Heart right ventricle (tissue), 16 donors: ENCODE data around the gene MAP3K6. TPM values are rescaled to one million over a fixed set of nuclear protein-coding genes. Genes with fewer than 3 reads are reported as not detected.

Experiments
- ATAC-seq, 8 donors: fragments of 200-7000 bp; cut with Tn5 transposase; one replicate each; pipeline ENCODE4 v1.9.1; 2020; ENCODE audit warnings: mild to moderate bottlenecking in 8 of 8, moderate library complexity in 8 of 8, moderate number of reproducible peaks in 1 of 8
- DNase-seq, 2 donors: peaks; one replicate each; pipeline ENCODE4 v3.0.0-alpha.2; 2020
- H3K27ac ChIP-seq, 10 donors: fragments of 200-600 bp; sonication (generic) in 2 of 10; one replicate each; pipeline versions ENCODE4 v1.5.0 to v1.8.0; 2020 to 2022; ENCODE audit warnings: mild to moderate bottlenecking in 3 of 10
- H3K27me3 ChIP-seq, 7 donors: fragments of 200-600 bp; one replicate each; pipeline ENCODE4 v1.8.0; 2021 to 2022; ENCODE audit warnings: mild to moderate bottlenecking in 2 of 7
- H3K36me3 ChIP-seq, 9 donors: fragments of 200-600 bp; sonication (generic) in 1 of 9; one replicate each; pipeline versions ENCODE4 v1.5.0 to v1.8.0; 2020 to 2022; ENCODE audit warnings: mild to moderate bottlenecking in 2 of 9
- H3K4me1 ChIP-seq, 9 donors: fragments of 200-600 bp; sonication (generic) in 1 of 9; one replicate each; pipeline versions ENCODE4 v1.5.0 to v1.8.0; 2020 to 2022; ENCODE audit warnings: mild to moderate bottlenecking in 4 of 9
- H3K4me3 ChIP-seq, 10 donors: fragments of 200-600 bp; sonication (generic) in 2 of 10; one replicate each; pipeline versions ENCODE4 v1.5.0 to v1.8.0; 2020 to 2022; ENCODE audit warnings: mild to moderate bottlenecking in 7 of 10, moderate library complexity in 2 of 10
- H3K9me3 ChIP-seq, 11 donors: fragments of 200-600 bp in 10 of 11; sonication (generic) in 2 of 11; one replicate each; pipeline versions ENCODE4 v1.5.0 to v1.8.0; 2013 to 2022; ENCODE audit warnings: mild to moderate bottlenecking in 2 of 11, control low read depth in 1 of 11, moderate library complexity in 1 of 11
- WGBS, 2 donors: extraction: QIAGEN DNeasy Blood & Tissue Kit; methylation state at CpG; one replicate each; pipeline ENCODE4 v1.1.7; 2013; ENCODE audit warnings: inconsistent platforms in 1 of 2; 5-methylcytosine and 5-hydroxymethylcytosine counted together
- intact Hi-C, 10 donors: fragments of 100-400 bp; cut with DNase I; formaldehyde crosslinking; loops; one replicate each; pipeline versions ENCODE4 v1.11.1 to v1.14.2; 2022
- long read RNA-seq, 3 donors: library from polyadenylated mRNA; unstranded; transcript quantifications; one replicate each; pipeline ENCODE4 v2.0.0, GENCODE V29; 2020 to 2021
- polyA plus RNA-seq, 2 donors: library from polyadenylated mRNA; stranded (reverse); fragments of 200-250 nt; gene quantifications; one replicate each; pipeline ENCODE4 v1.2.3, GENCODE V29; 2013
- total RNA-seq, 10 donors: library from RNA; stranded (reverse); fragmentation: NEBNext Ultra II Directional in 3 of 10; extraction: Animal tissue kit (Norgen Biotek cat#: 25700) in 3 of 10; gene quantifications; one replicate each; pipeline versions ENCODE4 v1.2.1 to v1.2.4, GENCODE V29; 2021 to 2023
- TF ChIP-seq, protein P1 (sequence below), 9 donors: fragments of 200-600 bp; sonication (generic) in 2 of 9; IDR thresholded peaks; one replicate each; pipeline versions ENCODE4 v1.5.0 to v1.8.0; 2021 to 2022; ENCODE audit warnings: antibody characterized with exemption in 9 of 9, mild to moderate bottlenecking in 5 of 9, moderate library complexity in 1 of 9
- donor health status: Arrhythmogenic right ventricular cardiomyopathy.
- donor health status: ischemic (EF 13 %, LVEDD 7.1; RV severe dilation, severe dysfunction).
- donor health status: healthy with polysubstance abuse.
- donor health status: DM: no; HTN: yes; CAD: no.
- donor health status: DM: no; HTN: no; CAD: no.
- donor health status: ischemic (EF 25% LVEDD 6.9; RV normal size, moderate dysfunction).
- donor health status: ischemic (EF 25% LVEDD 5.7; RV mildly dilated, moderate dysfunction).
- donor health status: healthy.
- donor health status: DM: yes; HTN: yes; CAD: no.
- donor health status: Ischemic cardiomyopathy.
- donor health status: ischemic (EF 35%, LVEDD 5.7; RV mildly dilated, moderate dysfunction).
- donor health status: nonischemic (EF 11% LVEDD 7.7; RV severe dilation, severe dysfunction).
- donor health status: DM: yes; HTN: yes; CAD: no.
- donor health status: PGD.
- donor health status: ischemic (EF 29% LVEDD 5.4; RV normal size, mild dysfunction).
- donor health status: nonischemic (EF 23%, LVEDD 6.1; RV moderate dilation, normal function).

MAP3K6 gene, protein sequence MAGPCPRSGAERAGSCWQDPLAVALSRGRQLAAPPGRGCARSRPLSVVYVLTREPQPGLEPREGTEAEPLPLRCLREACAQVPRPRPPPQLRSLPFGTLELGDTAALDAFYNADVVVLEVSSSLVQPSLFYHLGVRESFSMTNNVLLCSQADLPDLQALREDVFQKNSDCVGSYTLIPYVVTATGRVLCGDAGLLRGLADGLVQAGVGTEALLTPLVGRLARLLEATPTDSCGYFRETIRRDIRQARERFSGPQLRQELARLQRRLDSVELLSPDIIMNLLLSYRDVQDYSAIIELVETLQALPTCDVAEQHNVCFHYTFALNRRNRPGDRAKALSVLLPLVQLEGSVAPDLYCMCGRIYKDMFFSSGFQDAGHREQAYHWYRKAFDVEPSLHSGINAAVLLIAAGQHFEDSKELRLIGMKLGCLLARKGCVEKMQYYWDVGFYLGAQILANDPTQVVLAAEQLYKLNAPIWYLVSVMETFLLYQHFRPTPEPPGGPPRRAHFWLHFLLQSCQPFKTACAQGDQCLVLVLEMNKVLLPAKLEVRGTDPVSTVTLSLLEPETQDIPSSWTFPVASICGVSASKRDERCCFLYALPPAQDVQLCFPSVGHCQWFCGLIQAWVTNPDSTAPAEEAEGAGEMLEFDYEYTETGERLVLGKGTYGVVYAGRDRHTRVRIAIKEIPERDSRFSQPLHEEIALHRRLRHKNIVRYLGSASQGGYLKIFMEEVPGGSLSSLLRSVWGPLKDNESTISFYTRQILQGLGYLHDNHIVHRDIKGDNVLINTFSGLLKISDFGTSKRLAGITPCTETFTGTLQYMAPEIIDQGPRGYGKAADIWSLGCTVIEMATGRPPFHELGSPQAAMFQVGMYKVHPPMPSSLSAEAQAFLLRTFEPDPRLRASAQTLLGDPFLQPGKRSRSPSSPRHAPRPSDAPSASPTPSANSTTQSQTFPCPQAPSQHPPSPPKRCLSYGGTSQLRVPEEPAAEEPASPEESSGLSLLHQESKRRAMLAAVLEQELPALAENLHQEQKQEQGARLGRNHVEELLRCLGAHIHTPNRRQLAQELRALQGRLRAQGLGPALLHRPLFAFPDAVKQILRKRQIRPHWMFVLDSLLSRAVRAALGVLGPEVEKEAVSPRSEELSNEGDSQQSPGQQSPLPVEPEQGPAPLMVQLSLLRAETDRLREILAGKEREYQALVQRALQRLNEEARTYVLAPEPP (N-terminal part only)
- total RNA-seq (10 to 100 TPM; 18.6 to 71.1 (median 27.1) TPM), polyA plus RNA-seq (100 to 1,000 TPM in 1 of 2 donors, 10 to 100 TPM in 1; 58.5 to 179 TPM)
- long read RNA-seq, donor 1, full-length matches to known transcripts: 8 of 42 reads
- long read RNA-seq, donor 1, partial matches to known transcripts: 20 of 42 reads
- long read RNA-seq, donor 1, other reads (novel, unspliced or antisense): 14 of 42 reads
- long read RNA-seq, donor 2, full-length matches to known transcripts: 24 of 58 reads
- long read RNA-seq, donor 2, partial matches to known transcripts: 23 of 58 reads
- long read RNA-seq, donor 2, other reads (novel, unspliced or antisense): 11 of 58 reads
- long read RNA-seq, donor 3, full-length matches to known transcripts: 5 of 83 reads
- long read RNA-seq, donor 3, partial matches to known transcripts: 61 of 83 reads
- long read RNA-seq, donor 3, other reads (novel, unspliced or antisense): 17 of 83 reads

DNA sequence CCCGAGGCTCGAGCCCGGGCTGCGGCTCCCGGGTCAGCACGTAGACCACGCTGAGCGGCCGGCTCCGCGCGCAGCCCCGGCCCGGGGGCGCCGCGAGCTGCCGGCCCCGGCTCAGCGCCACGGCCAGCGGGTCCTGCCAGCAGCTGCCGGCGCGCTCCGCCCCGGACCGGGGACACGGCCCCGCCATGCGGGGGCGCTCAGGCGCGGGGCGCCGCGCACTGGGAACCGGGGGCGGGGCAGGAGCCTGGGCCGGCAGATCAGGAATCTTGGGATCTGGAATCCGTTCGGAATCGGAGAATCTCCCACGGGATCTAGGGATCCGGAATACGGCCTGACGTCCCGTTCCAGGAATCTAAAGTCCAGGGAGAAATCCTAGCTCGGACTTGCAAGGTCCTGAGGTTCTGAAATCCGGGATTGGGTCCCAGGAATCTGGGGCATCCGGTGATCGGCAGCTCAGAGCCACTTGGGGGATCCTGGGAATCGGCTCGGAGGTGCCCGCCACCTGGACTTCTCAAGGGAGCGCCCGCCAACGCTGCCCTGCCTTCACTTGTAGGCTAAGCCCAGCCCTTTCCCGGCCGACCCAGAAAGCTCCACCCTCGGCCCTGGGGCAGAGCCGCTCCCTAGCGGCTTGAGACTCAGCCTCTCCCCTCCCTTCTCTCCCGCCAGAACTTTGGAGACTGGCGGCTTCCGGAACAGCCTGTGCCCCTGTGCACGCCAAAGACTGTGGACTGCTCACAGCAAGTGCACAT lies at the start of gene MAP3K6:
TSS of gene MAP3K6 (minus strand) at position 551 of the 749 bp plus-strand sequence. CDS start at position 187, 364 bp downstream.
- intact Hi-C loops: loop anchor here in 4 of 10 donors (1.0 to 5.0 kb wide), 4 partner anchors 22 to 62 kb away; partner anchors contain the start of gene TMEM222 (in 2 of the 4)

DNA sequence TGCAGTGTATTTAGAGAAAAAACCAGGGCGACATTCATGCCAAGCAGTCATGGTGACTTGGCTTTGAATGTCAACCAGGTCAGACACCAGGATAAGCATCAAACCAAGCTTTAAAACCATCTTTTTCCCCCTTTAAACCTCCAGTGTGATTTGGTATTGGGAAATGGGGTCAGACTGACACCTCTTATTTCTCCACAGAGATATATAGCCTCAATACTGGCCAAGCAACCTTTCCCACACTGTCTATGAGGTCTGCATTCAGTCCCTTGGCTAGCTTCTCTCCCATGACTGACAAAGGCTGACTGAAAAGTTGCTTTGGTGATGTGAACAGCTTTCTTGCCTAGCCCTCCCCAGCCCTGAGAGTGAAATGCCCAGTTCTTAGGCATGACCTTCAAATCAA lies 47.3 kb upstream of the MAP3K6 start:
- Histone ChIP-seq H3K36me3 (peaks cover 0 to 100% (median 72%) of the 10 kb centered on the region in 9 donors), H3K4me1 (peaks cover 13 to 54% (median 46%) of the 10 kb centered on the region in 9 donors), H3K27me3 (no peaks in the 10 kb centered on the region), H3K9me3 (no peaks in the 10 kb centered on the region), H3K4me3 (no peak overlapping the region), H3K27ac (peak overlapping the region in 5 of 10 donors; percentile 30 to 66 (median 49))
- TF ChIP-seq, protein P1, sequence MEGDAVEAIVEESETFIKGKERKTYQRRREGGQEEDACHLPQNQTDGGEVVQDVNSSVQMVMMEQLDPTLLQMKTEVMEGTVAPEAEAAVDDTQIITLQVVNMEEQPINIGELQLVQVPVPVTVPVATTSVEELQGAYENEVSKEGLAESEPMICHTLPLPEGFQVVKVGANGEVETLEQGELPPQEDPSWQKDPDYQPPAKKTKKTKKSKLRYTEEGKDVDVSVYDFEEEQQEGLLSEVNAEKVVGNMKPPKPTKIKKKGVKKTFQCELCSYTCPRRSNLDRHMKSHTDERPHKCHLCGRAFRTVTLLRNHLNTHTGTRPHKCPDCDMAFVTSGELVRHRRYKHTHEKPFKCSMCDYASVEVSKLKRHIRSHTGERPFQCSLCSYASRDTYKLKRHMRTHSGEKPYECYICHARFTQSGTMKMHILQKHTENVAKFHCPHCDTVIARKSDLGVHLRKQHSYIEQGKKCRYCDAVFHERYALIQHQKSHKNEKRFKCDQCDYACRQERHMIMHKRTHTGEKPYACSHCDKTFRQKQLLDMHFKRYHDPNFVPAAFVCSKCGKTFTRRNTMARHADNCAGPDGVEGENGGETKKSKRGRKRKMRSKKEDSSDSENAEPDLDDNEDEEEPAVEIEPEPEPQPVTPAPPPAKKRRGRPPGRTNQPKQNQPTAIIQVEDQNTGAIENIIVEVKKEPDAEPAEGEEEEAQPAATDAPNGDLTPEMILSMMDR (IDR thresholded peaks at IDR 0.05): no peak
- ATAC-seq (no peak), DNase-seq (no peak)
- intact Hi-C loops: loop anchor here in 1 of 10 donors (10.0 kb wide), 1 partner anchor 191 kb away; the partner anchor contains the start of gene AHDC1
- WGBS, 2 donors: 89 to 92% methylated on average over 1 of the region's 1 CpG

More for the DNA sequence above, at the start of gene MAP3K6:
- Histone ChIP-seq H3K9me3 (no peaks in the 10 kb centered on the region), H3K27me3 (no peaks in the 10 kb centered on the region), H3K4me3 (peak within 1 kb of the TSS; percentile 45 to 90 (median 77)), H3K36me3 (peaks cover 5 to 34% (median 26%) of the 10 kb centered on the region in 9 donors), H3K27ac (peak within 1 kb of the TSS; percentile 97 to 100 (median 98)), H3K4me1 (peaks cover 25 to 60% (median 41%) of the 10 kb centered on the region in 9 donors)
- DNase-seq (peak; percentile 89 to 90), ATAC-seq (peak; percentile 67 to 86 (median 82))
- TF ChIP-seq, protein P1 (IDR thresholded peaks at IDR 0.05): peak; percentile 6 to 56 (median 37)
- 0 to 1% methylated on average over 59 to 67 of the region's 67 CpGs for WGBS, 2 donors

DNA sequence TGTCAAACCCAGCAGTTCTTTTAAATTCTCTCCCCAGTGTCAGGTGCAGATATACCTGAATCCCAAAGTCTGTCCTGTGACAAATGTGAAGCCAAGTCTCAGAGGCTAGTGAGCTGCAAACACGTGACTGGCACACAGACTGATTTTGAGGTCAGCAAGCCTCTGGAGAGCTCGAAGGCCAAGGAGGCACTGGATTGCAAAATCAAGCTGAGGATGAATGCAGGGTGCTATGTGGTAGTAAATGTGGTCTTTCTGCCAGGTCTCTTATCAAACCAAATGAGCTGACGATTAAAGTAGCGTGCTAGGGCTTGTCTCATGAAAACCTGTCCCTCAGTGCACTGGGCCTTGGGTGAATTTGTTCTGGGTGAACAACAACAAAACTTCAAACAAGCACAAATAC lies 46.2 kb upstream of the MAP3K6 start:
- TF ChIP-seq, protein P1 (IDR thresholded peaks at IDR 0.05): no peak
- DNase-seq (no peak), ATAC-seq (peak in 6 of 8 donors; percentile 36 to 81 (median 64))
- WGBS, 2 donors: 42 to 51% methylated on average over 4 of the region's 4 CpGs
- intact Hi-C loops: loop anchor here in 1 of 10 donors (10.0 kb wide), 1 partner anchor 192 kb away; the partner anchor contains the start of gene AHDC1
- H3K27ac ChIP-seq: peak overlapping the region in 8 of 10 donors; percentile 30 to 66 (median 36)
- peaks cover 9 to 43% (median 35%) of the 10 kb centered on the region in 9 donors for H3K4me1 ChIP-seq
- no peaks in the 10 kb centered on the region for H3K9me3 ChIP-seq
- peaks cover 0 to 100% (median 73%) of the 10 kb centered on the region in 9 donors for H3K36me3 ChIP-seq
- no peaks in the 10 kb centered on the region for H3K27me3 ChIP-seq
- H3K4me3 ChIP-seq: no peak overlapping the region
